HG03139 (cell line): ENCODE data around the gene ARL15.

Experiments used
- ATAC-seq: cut with Tn5 transposase; IDR thresholded peaks from one replicate; pipeline ENCODE4 v1.9.1; 2021; ENCODE audit not compliant: unreplicated experiment

ARL15 gene

GRCh38 chr5:54254482-54255198, 55.7 kb downstream of the ARL15 start:
- no peak for ATAC-seq

DNA sequence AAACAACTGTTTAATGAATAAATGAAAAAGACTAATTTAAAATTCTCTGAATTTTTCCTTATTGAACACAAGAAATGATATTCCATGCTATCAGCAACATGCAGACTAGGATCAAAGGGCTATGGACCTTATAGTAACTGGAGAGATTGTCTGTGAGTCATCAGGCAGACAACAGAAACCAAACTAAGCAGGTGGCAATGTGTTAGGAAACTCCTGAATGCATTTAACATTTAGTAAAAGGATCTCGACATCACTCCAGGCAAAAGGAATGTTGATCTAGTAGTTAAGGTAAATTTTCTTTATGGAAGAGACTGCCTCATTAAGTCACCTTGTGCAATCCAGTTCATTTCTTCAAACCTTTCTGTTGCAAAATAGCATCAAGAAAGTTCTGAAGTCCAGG, 58.4 kb downstream of the ARL15 start:
- ATAC-seq = no peak

DNA sequence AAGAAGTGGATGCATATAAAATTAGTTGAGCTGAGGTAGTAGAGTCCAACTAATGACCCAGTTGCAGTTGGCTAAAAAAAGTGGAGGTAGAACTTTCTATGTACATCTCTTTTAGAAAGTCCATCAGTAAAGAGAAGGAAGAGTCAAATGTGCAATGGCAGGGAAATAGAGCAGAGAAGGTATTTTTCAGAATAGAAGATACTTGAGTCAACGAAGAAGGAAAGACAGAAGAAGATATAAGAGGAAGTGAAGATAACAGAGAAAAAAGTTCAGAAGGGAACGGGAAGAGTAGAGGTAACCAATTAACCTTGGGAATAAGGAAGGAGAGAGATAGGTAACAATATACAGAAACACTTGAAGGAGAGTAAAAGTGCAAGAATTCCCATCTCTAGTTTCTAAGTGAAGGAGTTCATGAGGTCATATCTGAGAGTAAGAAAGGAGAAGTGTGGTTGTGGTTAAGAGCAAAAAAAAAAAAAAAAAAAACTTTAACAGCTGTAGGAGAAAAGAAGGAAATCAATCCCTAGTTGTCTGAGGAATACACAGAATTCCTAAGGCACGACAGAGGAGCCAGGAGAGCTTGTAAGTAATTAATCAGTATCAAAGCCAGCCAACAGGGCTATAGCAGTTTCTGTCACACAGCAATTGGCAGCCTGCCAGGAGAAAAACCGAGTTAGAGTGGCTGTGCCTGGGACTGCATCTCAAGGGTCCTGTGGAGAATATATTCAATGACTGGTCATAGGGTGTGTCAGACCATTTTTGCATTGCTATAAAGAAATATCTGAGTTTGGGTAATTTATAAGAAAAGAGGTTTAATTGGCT, 61.0 kb downstream of the ARL15 start:
- ATAC-seq = no peak

GRCh38 chr5:54247226-54247625, 63.1 kb downstream of the ARL15 start:
- ATAC-seq = no peak

DNA sequence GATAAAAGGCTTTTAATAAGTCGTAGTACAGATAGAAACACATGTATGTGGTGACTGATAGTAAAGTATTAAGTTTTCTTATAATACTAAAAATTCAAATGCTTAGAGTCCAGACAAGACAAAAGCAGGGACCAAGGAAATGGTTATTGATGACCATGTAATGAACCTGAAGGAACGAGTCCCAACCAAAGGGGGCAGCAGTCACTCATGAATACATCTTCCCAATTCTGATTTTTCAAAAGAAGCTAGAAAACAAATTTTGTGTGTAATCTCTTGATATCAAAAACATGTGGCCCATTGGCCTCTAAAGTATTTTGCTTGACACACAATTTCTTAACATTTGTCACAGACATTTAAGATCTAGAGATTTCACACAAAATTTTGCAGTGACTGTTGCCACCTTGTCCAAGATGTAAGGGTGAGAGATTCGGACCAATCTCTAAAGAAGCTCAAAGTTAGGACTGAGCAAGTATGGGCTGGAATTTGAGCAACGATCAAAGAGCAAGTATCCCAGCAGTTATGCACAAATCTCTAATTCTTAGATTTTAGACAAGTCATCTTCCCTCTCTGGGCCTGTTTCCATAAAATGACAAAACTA, 66.8 kb downstream of the ARL15 start:
- ATAC-seq = no peak

GRCh38 chr5:54242297-54242696, 68.1 kb downstream of the ARL15 start:
- no peak for ATAC-seq

GRCh38 chr5:54234304-54234933, 76.0 kb downstream of the ARL15 start:
- no peak for ATAC-seq

- ATAC-seq = no peak
Observed at GRCh38 chr5:54230936-54231685, 79.3 kb downstream of the ARL15 start.

DNA sequence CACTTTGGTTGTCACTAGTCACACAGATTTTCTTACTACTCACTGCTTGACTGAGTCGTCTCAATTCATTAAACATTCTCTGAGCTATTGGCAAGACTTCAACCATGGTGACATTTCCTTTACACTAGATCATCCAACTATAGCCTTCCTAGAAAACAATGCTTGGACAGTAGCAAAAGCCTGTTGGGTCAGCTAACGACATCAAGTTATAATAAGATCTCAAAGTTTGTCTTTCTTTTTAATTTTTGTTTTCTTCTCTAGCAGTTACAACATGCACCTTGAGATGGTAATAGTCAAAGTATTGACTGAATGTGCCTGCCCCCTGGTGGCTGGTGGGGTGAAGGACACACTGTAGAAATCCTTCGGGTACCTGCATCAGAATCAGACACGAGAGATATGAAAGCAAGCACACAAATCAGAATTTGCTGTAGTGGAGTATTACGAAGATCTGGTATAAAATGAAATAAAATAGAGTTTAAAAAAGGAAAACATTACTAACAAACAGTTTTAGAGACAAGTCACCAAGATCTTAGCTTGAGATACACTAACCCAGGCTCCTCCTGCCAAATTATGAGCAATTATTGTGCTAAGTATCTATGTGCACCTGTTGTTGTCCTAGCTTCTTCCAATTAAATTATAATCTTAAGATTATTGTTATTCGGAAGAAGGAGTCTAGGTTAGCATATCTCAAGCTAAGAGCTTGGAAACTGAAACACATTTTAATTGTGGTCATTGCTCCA, 81.2 kb downstream of the ARL15 start:
- ATAC-seq = peak; percentile 92

- no peak for ATAC-seq
Observed at GRCh38 chr5:54227759-54228158, 82.6 kb downstream of the ARL15 start.

DNA sequence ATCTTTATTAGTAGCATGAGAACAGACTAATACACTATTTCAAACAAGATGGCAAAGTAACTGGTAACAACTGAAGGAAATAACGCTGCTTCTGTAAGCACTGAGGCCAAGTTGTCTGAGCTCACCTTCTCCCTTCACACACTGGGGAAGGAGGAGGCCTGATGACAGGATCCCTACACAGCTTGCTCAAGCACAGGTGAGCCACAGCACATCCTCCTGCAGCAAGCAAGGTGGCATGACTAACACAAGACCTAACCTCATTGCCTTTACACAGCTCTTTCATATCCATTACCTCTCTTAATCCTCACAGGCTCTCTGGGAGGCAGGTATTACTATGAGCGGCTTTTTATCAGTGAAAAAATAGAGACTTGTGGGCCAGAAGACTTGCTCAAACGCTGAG, 83.3 kb downstream of the ARL15 start:
- no peak for ATAC-seq

DNA sequence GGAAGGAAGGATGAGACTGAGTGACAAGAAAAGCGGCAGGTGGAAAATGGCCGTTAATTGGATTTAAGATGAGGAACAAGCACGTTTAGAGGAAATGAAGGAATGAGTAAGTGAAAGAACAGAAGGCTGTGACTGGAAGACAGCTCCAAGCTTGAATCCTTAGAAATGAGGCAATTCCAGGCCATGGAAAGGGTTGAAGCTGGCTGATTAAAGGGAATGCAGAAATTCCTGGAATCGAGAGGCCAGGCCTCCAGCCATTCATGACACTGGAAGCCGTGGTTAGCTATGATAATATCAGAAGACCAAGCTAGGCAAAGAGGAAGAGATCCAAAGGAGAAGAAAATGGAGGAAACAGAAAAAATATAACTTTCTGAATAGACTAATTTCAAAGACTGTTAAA, 84.2 kb downstream of the ARL15 start:
- no peak for ATAC-seq

GRCh38 chr5:54224103-54224826, 86.1 kb downstream of the ARL15 start:
- ATAC-seq = no peak

DNA sequence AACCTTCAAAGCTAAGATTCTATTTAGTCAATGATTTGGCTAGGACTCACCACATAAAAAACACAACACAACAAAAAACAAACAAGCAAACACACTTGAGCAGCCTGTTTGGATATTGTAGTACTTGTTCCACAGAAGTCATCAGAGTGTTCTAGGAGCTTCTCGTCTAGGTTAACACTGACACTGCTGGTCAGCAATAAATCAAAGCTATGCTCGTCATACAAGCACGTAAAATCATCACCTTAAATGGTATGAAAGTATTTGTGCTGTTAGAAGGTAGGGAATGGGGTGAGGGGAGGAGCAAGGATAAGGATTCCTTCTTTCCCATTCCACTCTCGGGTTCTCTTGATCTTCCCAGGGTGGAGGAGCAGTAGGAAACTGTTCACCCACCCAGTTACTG, 88.0 kb downstream of the ARL15 start:
- no peak for ATAC-seq

DNA sequence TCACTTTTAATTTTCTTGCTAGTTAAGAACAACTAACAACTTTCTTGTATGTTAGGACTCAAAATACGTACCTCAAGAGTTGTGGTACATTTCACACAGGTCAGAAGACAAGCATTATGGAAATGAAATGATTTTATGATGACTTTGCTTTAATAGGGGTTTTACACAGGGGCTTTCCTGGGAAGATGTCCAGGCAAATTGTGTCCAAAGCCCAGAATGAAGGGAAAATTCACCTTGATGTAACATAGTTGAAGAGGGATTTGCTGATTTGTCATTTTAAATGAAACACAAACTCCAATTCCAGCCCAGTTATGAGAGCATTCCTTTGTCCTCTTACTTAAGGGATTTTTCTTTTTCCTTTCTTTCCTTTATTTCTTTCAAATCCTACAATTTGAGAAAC, 89.2 kb downstream of the ARL15 start:
- ATAC-seq = no peak

GRCh38 chr5:54220230-54221040, 89.9 kb downstream of the ARL15 start:
- no peak for ATAC-seq

DNA sequence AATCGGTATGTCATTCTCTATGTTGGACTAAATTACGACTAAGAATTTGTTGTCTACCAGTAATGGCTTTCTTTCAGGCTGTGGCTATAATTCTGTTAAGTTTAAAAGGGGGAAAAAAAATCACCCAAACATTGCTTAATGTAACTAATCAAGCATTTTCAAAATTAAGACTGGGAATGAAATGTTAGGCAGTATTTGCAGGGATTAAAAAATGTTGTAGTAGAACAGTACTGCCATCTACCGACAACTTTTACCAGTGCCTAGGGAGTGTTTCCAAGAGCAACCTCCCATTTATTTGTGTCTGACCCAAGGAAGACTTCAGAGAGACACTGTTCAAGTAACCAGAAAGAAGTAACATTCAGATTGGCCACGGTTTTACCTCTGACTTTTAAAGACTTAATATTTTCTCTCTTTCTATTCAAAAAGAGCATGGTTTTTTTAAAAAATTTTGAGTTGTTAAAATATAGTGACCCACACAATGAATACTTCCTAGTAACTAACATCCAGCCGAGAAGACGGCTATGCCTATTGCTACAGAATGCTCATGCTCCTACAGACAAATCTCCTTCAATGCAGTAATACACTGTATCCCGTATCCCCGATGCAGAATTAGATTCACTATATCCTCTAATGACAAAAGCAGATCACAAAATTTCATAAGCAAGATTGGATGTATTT, 92.4 kb downstream of the ARL15 start:
- no peak for ATAC-seq

DNA sequence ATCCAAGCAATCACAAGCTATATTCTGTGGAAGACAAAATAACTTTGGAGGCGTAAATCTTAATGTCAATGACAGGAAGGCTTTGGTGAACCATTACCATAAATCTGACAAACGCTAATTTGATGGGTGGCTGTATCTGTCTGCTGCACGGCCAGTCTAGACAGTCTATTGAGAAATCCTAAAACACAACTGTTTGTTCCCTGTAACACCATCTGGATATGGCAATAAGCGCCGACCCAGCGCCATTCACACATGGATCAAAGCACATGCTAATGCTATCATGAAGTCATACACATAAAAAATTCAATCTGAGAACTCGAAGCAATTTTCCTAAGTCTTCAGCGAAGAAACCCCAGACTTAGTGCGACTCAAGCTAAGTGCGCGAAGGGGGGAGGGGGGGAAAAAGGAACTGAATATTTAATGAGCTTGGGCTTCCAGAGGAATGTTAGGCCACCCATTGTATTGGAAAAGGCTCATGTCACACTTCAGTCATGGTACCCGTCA, 95.1 kb downstream of the ARL15 start:
- ATAC-seq = no peak
